Activated CD8-positive, alpha-beta memory T cell treated with anti-CD3 and anti-CD28 coated beads, Interleukin-2, amount 50 U/mL, for 1 hour (primary cell): ENCODE data around the gene RARB.

Experiments
- DNase-seq: peaks from one replicate; pipeline ENCODE4 v3.0.0-alpha.2; 2020; ENCODE audit errors: extremely low read depth

Gene RARB

DNA sequence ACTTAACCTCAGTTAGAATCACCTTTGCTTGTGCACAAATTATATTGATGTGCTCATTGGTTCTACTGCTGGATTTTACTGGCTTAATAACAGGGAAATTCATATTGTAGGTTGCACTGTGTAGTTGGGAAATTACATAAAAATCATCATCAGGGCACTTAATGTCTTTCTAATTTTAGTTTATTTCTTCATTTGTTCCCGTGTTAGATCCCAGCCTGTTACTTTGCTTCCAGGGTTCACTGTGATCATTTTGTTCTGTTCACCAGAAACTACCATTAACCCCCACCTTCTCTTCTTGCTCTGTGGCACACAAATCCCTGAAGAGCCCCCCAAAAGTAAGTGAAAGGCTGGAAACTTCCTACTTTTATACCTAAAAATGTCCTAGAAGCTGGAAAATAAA, 80.4 kb downstream of the RARB start:
- no peak for DNase-seq

DNA sequence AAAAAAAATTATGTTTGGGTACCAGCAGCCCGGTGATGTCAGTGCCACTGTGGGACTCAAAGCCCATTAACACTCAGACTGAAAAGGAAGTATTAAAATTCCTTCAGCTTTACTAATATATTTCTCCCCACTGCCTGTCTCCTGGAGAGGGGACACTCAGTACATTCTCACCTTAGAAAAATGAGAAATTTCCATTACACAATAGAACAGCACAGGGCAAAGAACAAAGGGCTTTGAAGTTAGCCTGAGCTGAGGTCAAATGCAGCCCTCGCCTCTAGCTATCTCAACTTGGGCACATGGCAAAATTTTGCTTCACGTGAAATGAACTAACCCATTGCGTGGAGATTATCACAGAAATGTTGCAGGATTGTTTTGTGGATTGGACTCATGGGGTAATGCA, 80.8 kb downstream of the RARB start:
- DNase-seq, result no peak

DNA sequence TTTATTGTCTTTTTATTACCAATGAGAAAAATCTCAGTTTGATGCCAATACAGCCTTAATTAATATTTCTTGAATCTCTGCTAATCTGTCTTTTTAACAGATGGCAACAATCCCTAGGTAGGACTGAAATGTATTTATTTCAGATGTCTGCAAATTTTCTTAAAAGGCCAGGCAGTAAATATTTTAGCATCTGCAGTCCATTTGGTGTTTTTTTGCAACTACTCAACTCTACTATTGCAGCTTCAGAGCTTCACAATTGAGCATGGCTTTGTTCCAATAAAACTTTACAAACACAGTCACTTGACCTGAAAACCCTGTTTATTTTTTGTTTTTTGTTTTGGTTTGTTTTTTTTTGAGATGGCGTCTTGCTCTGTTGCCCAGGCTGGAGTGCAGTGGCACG, 82.7 kb downstream of the RARB start:
- DNase-seq, result no peak

DNA sequence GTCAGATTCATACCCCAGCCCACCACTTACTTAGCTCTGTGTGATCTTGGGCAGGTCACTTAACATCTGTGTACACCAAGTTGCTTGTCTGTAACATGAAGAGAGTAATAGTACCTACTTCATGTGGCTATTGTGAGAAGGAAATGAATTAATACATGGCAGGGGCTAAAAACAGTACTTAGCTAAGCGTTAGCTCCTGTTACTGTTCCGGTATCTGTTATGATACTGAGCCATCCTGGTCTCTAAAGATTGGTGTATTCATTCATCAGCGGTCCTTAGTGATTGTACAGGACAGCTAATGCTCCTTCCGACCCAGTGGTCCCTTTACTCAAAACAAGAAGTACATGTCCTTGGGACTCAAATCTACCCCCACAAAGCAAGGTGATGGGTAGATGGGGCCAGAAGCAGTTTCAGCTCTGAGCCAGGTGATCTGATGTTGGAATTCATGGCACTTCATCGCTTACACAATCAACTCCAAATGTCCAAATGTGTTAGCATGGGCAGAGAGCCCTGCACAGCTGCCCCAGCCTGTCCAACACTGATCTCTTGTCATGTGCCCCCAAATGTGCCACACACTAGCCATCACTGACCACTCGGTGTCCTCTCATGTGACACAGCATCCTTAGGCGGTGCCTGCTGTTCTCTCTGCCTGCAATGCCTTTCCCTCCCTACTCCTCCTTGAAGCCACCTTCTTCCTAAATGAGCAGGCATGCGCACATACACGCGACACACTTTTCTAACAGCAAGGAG, 84.1 kb downstream of the RARB start:
- DNase-seq, result no peak

DNA sequence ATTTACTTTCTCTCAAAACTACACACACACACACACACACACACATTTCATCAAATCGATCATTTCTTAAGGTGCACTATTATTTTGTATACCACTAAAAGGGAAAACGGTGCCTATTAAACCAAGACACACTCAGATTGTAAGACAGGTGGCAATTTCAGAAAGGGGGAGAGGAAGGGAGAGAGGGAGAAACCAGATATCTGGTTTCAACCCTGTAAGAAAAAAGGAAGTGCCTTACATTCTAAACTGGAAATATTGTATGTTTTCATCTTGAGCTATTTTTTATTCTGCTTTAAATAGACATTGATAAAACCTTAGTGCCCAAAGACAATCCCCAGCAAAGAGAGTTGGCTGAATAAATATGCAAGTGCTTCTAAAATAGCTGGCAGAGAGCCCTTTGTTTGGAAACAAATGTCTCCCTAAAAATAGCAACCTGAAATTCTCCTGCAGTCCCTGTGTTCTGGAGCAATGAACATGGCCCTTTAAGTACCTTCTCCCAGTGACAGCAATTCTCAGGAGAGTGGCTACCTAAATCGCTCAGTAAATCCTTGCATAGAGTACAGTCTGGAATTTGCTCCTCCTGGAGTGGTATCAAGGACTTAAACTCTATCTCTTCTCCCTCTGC, 85.7 kb downstream of the RARB start:
- no peak for DNase-seq

DNA sequence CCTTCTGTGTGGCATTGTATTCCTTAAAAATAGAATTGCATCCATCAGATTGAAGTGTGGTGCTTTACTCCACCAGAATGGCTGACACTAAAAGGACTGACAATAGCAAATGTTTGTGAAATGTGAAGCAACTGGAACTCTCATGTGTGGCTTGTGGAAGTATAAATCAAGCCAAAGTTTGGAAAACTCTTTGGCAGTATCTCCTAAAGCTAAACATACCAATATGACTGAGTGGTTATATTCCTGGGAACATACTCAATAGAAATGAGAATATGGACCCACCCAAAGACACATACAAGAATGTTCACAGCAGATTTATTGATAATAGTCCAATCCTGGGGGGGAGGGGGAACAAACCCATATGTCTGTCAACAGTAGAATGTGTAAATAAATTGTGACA, 87.1 kb downstream of the RARB start:
- DNase-seq, result no peak

DNA sequence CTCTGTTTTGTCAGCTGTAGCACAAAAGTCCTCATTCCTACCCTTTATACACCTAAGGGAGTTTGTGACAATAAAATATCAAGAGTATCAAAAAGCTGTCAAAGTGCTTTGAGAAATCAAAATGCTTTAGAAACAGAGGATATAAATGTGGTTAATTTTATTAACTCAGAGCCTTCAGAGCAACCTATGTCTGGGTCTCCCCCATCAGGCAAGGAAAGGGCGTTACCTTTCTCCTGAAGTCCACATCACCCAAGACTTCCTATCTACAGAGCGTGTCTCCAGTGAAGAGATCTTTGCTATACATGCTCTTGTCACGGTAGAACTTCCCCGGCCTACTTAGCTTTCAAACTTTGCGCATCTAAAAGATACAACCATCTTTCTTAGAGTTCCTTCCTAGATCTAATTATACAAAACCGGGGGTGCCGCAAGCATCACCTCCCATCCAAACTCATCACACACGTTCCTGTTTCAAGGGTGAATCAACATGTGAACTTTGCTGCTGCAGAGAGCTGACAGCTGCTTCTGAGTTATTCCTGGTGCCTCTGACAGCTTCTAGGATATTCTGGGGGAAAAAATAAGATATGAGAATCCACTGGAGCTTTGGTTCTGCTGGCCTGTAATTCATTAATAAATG, 93.0 kb downstream of the RARB start:
- DNase-seq, result no peak

- DNase-seq, result no peak
Measured at GRCh38 chr3:25527336-25527735, 99.3 kb downstream of the RARB start.

DNA sequence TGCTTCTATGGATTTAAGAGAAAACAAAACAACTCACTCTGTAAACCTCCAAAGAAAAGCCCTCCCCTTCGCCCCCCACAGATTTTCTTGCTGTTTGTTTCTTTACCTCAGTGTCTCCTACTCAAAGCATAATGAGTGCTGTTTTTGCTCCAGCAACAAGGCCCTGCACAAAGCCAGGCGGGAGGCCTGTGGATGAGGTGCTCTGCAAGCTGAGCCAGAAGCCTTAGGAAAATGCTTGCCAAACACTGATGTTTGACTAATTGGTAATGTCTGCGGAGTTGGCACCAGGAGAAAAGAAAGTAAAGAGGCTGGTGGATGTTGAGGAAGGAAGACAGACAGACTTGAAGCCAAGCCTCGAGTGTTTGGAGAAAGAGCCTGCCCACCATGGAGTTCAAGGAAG, 99.7 kb downstream of the RARB start:
- no peak for DNase-seq

DNA sequence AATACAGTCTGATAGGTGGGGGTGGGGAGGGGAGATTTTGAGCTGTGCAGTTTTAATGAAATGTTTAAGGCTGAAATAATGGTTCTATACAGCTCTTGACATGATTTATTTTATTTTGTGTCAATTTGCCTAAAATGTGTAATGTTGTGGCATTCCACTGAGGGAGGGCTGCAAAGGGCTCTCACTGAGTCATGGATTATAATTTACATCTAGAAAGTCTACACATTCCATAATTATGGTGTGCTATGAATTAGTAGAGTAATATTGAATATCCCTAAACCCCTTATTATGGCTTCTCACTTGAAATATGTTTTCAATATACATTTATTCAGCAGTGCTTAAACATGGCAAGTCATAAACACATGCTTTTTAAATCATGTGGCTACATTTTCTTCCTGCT, 103.9 kb downstream of the RARB start:
- no peak for DNase-seq

DNA sequence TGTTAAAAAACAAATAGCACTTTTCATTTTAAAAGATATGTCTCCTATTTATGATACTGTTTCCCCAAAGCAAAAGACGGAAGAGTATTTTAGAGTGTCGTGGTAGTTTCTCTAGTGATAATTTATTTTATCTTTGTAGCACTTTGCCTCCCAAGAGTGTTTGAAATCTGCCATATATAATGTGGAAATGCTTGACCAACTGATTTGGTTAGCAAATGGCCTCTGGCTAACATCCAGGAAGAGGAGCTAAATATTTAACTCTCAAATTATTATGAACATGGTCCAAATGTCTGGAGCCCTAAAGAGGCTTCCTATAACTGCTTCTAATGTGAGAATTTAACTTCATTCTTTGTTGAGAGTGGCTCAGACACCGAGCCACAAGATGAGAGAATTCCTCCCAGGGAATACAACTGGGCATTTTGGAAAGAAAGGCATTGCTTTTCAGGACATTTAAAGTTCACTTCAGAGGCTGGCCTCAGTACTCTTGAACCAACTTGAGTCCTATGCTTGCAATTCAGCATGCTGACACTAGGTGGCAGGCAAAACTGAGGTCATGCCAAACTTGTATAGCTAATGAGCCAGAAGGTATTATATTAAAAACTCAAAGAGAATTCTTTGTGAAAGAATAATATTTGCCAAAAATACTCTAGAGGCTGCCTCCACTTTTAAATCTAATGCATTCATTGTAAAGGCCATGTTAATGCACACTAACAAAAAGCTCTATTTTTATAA, 104.5 kb downstream of the RARB start:
- DNase-seq, result no peak

DNA sequence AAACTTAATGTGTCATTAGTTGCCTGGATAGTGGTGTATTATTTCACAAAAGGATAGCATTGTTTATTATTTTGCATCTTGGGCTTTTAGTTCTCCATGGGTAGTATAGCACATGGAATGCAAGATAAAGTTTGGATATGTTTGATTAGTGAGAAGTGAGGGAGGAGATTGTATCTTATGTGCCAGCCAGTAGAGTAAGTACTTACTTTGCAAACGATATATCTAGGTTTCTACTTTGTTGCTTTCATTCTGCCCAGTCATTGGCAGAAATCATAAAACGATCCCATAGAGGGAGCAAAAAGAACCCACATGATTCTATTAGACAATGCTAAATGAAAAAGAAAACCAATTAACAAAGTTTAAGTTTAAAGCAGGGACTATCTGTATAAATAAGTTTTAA, 105.3 kb downstream of the RARB start:
- no peak for DNase-seq

DNA sequence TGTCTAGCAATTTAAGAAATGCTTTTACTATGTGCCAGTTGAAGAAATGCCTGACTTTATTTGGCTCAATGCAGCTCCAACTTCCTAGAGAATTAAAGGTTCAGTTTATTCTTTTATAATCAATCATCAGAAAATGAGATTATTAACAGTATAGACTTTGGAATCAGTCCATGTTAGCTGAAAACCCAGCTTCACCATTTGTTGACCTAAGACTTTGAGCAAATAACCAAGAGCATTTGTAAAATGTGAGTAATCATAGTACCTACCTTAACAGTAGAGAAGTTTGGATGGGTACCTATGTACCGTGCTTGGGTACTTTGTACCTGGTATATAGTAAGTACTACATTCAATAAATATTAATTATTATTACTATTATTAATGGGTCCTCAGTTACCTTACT, 105.9 kb downstream of the RARB start:
- DNase-seq, result no peak

GRCh38 chr3:25536521-25537391, 108.7 kb downstream of the RARB start:
- DNase-seq, result no peak

DNA sequence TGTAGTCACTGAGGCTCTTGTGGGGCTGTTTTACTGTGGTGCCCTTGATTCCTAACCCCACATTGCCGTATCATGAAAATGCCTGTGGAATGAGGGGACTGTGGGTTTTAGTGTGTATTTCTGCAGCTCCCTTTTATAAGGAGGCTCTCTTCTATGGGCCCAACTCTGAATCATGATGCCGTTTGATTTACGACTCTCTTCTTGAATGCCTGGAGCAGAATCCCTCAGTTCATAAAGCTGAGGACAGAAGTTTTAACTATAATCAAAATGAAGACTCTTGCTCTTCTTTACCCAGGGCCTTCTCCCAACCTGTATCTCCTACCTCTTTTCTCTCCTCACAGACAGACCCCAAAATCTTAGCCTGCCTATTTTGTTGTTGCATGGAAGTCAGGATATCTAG, 109.5 kb downstream of the RARB start:
- no peak for DNase-seq

GRCh38 chr3:25540273-25540672, 112.2 kb downstream of the RARB start:
- DNase-seq, result no peak

GRCh38 chr3:25542492-25543039, 114.5 kb downstream of the RARB start:
- DNase-seq, result no peak

- DNase-seq, result no peak
Measured at GRCh38 chr3:25547103-25547502, 119.0 kb downstream of the RARB start.

DNA sequence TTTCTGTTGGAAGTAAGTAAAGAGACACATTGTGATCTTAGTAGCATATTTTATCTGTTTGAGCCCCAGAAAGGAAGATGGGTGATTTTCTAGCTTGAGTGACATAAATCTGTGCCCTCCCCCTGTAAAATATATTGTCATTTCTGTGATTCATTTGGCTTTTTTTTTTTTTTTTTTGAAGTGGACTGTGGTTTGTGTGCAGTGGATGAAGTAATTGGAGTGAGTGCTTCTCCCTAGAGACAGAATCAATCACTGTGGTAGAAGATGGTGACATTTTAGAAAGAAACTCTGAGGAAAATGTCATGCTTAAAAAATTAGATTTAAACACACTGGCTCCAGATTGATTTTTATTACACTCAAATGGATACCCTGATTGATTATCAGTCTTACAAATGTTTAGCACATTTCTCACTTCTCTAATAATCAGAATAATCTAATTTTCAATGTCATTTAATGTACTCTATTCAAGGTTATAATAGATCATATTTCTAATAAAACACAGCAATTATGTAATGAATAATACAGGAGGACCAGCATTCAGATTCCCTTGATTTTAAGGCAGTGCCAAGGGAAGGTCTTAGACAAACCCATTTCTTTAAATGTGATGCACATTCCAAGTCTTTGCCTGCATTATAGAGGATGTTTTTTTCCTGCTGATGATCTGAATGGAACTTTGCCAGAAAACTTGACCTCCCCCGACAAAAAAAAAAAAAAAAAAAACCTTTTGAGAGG, 120.0 kb downstream of the RARB start:
- no peak for DNase-seq

DNA sequence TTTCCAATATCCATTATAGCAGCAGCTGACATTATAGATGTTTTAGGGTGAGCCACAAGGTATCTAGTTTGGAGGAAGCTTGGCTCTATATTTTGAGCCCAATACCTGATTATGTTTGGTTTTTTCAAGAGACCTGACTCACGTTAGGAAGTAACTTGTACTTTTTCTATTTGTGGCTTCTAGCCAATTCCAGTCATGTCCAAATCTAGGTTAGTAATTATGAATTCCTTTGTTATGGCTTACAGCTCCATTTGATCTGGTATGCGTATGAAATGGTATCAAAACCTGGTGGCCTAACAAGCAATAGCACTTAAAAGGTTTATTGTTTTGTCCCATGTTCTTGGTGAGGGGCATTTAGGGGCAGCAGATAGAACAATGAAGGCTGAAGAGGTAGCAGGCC, 120.8 kb downstream of the RARB start:
- no peak for DNase-seq

- DNase-seq, result no peak
Measured at GRCh38 chr3:25552251-25552650, 124.2 kb downstream of the RARB start.
